Fibroblast of mammary gland (primary cell): ENCODE measurements around the gene CRYBA1.
"Not testable (repeated sequence)": the region's sequence is repeated elsewhere in the genome, so short reads cannot be mapped to it uniquely, and the experiment has no call there.

Experiments used
- DNase-seq: peaks from one replicate; pipeline ENCODE4 v3.0.0-alpha.2; 2010; ENCODE audit warnings: low read depth
- H3K4me3 ChIP-seq: 2 replicates; pipeline ENCODE4 v1.5.1; 2011; ENCODE audit warnings: low read depth, mild to moderate bottlenecking, low read length, moderate library complexity; ENCODE audit not compliant: control insufficient read depth
- CTCF ChIP-seq: conservative IDR thresholded peaks from 2 replicates; pipeline ENCODE4 v1.5.1; 2011; ENCODE audit warnings: low read depth, low read length, inconsistent platforms; ENCODE audit not compliant: control insufficient read depth, insufficient read depth

Gene CRYBA1

GRCh38 chr17:29219378-29220047 is 27.1 kb upstream of the CRYBA1 start:
- peak; percentile 93 for TF ChIP-seq CTCF
- peak; percentile 81 for DNase-seq
- no peak overlapping the region for H3K4me3 ChIP-seq

GRCh38 chr17:29221338-29221737 is 25.3 kb upstream of the CRYBA1 start:
- DNase-seq, H3K4me3 ChIP-seq: not testable (repeated sequence)

- DNase-seq, result no peak
- TF ChIP-seq CTCF, result no peak
- H3K4me3 ChIP-seq, result no peak overlapping the region
Measured at GRCh38 chr17:29225396-29225795, 21.3 kb upstream of the CRYBA1 start.

- no peak overlapping the region for H3K4me3 ChIP-seq
- no peak for DNase-seq
- no peak for TF ChIP-seq CTCF
Measured at GRCh38 chr17:29233301-29233700, 13.4 kb upstream of the CRYBA1 start.

- not testable (repeated sequence) for DNase-seq, H3K4me3 ChIP-seq
Measured at GRCh38 chr17:29234972-29235371, 11.7 kb upstream of the CRYBA1 start.

DNA sequence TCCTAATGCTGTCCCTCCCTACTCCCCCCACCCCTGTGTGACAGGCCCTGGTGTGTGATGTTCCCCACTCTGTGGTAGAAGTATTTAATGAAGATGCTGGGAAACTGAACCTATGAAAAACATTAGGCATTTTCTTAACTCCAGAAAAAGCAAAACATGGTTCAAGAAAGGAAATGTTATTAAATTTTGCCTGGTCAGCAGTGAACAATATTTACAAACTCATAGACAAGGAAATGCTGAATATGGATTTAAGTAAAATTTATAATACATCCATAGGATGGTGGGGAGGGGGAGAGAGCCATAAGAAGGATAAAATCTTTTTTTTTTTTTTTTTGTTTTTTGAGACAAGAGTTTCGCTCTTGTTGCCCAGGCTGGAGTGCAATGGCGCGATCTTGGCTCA is 10.8 kb upstream of the CRYBA1 start:
- H3K4me3 ChIP-seq, result no peak overlapping the region
- no peak for TF ChIP-seq CTCF
- DNase-seq, result no peak

GRCh38 chr17:29237476-29238132 is 9.1 kb upstream of the CRYBA1 start:
- peak; percentile 84 for DNase-seq
- no peak for TF ChIP-seq CTCF
- no peak overlapping the region for H3K4me3 ChIP-seq
